HG03432 (cell line): ENCODE data around the gene INO80C.

Experiments
- ATAC-seq: cut with Tn5 transposase; IDR thresholded peaks from one replicate; pipeline ENCODE4 v1.9.1; 2021; ENCODE audit warnings: mild to moderate bottlenecking, moderate library complexity; ENCODE audit not compliant: unreplicated experiment

Gene INO80C

GRCh38 chr18:35497370-35498197 lies at the start of gene INO80C:
Gene INO80C (minus strand): TSS chr18:35497960. CDS start chr18:35497874, 86 bp downstream.
- ATAC-seq = peak; percentile 97

DNA sequence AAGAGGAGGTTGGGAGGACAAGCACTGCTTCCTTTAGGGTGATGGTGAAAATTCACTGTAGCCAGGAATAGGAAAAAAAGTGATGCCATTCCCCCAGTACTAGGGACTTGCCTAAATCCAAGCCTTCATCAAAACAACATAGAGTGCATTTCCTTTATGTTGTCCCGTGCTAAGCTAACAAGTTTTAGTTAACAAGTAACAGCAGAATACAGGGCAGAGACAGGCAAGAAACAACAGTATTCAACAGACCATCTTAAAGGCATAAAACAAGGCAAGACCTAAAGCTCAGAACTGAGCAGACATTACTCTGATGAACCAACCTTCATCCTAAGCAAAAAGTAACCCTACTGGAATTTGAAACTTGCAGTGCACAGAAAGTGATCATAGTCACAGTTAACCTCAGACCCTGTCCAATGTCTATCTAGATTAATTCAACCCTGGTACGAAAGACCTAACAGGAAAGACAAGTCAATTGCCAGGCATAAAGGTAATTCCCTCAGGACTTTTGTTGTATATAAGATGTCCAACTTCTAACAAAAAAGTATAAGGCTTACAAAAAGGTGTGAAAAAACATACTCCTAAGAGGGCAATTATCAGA lies 49.3 kb upstream of the INO80C start:
- ATAC-seq = no peak

DNA sequence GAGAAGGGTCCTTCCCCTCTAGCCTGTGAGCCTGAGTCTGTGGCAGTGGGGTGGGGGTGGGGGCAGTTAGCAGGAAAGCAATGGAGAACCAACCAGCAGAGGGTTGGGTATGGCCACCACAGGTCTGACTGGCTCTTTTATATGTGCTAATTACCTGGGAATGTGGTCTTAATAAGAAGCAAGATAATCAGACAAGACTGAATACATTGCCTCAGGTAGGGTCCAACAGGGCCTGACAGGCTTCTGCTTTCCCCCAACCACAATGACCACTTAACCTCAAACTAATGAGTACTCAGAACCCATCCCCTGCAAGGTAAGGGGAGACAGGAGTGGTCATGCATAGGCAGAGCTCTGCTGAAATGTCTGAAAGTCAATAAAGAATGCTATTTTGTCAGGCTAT lies 44.6 kb upstream of the INO80C start:
- no peak for ATAC-seq

- ATAC-seq = no peak
Measured at GRCh38 chr18:35535297-35535696, 37.5 kb upstream of the INO80C start.

DNA sequence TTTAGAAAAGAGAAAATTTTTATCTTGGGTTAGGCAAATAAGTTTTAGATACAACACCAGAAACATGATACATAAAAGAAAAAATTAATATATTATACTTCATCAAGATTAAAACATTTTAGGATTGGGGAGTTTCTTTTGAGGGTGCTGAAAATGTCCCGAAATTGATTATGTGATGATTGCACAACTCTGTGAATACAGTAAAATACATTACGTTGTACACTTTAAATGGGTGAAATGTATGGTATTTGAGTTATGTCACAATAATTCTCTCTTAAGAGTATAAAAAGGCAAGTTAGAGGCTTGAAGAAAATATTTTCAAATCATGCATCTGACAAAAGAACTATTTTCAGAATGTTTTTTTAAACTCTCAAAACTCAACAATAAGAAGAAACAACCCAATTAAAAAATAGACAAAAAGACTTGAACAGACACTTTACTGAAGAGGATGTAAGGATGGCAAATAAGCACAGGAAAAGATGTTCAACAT lies 36.2 kb upstream of the INO80C start:
- ATAC-seq = no peak

DNA sequence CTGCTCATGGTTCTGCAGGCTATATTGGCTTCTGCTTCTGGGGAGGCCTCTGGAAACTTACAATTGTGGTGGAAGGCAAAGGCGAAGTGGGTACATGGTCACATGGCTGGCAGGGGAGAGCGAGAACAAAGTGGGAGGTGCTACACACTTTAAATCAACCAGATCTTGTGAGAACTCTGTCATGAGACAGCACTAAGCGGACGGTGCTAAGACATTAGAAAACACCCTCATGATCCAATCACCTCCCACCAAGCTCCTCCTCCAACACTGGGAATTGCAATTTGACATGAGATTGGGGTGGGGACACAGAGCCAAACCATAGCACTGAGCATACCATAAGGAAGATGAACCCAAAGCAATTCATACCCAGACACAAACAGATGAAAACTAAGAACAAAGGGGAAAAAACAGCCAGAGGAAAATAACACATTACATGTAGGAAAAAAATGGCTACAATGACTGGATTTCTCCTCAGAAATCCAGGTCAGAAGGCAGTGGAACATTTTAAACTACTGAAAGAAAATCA lies 31.1 kb upstream of the INO80C start:
- ATAC-seq = no peak

DNA sequence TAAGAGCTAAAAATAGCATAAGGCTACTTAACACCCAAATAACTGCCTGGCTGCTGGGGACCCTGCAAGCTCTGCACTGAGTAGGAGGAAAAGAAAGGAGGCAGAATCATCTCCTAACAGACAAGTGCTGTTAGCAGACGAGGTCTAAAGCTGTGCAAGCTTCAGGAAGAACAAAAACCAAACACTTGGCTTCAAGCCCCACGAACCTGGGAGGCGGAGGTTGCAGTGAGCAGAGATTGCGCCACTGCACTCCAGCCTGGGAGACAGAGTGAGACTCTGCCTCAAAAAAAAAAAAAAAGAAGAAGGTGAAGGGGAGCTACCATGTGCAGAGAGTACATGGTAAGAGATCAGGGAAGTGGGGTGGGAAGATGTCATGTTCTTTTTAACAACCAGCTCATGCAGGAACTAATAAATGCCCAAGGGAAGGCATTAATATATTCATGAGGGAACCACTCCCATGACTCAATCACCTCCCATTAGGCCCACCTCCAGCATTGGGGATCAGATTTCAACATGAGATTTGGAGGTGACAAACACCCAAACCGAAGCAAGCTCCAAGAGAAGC lies 28.8 kb upstream of the INO80C start:
- no peak for ATAC-seq

GRCh38 chr18:35525795-35526494 lies 28.2 kb upstream of the INO80C start:
- ATAC-seq = no peak

DNA sequence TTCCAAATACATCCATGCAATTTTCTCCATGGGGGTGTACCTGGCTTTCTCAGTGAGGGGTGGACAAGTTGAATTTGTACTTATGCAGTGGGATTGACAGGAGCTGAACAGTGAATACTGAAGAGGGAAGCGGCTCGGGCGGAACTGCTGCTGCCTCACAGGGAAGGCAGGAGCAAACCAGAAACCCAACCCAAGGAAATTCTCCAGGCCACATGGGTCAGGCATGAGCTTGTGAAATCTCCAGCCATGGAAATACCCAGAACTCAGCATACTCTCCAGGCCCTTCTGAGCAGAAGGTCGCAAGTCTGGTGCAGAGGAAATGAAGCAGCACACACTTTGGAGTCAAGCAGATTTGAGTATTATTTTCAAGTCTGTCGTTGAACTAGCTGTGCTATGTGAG lies 26.5 kb upstream of the INO80C start:
- no peak for ATAC-seq

GRCh38 chr18:35522130-35522959 lies 24.6 kb upstream of the INO80C start:
- ATAC-seq = no peak

DNA sequence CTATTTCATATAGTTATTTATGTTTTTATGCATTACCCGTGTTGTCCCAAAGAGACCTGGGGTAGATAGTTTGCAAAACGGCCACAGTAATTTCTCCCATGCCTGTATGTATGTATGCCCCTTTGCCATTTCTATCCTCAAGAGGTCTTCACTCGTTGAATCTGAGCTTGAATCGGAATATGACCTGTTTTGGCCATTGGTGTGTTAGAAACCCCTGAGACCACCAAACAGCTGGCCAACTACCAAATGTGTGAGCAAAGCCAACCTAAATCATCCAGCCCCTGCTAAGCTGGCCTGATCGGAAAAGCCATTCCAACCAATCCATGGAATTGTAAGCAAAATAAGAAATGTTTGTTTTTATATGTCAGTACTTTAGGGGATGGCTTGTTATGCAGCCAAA lies 23.4 kb upstream of the INO80C start:
- ATAC-seq = no peak

DNA sequence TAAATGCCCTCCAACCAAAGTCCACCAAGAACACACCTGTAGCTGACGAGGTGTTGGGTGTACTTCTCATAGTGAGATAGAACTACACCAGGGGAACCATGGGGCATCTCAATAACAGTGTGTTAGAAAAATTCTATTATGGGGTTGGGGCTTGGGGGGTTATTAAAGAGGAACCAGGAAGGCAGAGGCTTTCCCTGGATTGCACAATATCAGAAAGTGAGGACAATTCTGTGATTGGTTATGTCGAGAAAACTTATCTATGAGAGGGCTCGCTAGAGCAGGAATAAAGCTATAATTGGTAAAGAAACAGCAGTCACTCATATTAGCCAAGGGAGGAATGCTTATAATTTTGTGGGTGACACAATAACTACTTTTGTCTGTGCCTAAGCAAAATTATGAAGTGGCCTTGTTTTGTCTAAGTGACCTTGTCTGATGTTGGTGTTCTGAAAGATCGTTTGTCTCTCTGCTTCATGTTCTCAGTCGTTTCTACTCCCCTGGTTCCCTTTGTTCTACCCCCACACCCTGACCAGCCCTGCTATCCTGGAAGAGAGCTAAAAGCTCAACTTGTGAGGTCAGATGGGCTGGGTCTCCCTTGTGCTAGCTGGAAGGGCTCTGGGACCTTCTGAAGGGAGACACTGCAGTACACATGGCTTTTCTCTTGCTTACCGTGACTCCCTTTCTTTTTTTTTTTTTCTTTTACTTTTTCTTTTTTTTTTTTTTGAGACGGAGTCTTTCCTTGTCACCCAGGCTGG lies 21.6 kb upstream of the INO80C start:
- no peak for ATAC-seq

GRCh38 chr18:35517715-35518114 lies 20.0 kb upstream of the INO80C start:
- no peak for ATAC-seq

DNA sequence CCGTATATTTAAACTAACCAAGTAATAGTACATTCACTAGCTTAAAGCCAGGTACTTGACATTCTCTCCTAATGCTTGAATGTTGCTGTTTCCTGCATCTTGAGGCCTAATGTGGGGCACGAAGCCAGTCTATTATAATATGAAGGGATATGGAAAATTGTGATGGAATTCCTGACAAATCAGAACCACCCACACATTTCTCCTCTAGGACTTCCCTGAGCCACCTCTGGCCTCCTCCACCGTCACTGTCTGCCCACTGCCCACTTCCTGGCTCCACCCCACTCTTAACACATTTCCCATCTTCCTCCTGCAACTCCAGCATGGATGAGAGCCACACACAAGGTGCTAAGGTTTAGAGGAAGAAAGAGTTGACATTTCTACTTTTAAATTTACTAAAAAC lies 19.0 kb upstream of the INO80C start:
- ATAC-seq = no peak

GRCh38 chr18:35516351-35516750 lies 18.6 kb upstream of the INO80C start:
- ATAC-seq = no peak

DNA sequence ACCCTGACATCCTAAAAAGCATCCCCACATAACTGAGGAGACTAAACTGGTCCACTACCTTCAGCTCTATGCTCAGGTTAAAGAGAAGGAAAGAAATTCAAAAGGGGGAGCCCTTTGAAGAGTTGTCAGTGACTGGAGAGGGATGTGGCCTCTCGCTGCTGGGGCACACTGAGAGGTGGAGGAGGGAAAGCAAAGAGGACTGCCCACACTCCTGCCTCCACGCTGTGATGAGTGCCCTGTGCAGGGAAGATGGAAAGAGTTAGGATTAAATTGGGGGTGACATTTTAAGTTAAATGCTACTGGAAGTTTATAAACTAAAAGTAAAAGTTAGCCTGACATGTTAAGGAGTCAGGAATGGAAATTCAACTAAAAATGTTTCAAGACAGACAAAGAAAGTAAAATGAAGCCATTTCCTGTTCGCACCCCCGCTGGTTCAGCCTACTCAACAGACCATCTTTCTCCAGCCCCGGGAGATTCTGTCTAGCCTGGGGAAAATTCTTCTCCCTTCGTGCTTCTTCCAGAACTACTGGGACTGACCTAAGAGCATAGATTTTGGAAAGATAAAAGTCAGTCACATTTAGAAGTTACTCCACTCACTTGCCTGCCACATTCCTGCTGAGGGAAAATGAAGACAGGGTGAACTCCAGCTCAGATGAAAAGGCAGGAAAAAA lies 17.8 kb upstream of the INO80C start:
- ATAC-seq = no peak

DNA sequence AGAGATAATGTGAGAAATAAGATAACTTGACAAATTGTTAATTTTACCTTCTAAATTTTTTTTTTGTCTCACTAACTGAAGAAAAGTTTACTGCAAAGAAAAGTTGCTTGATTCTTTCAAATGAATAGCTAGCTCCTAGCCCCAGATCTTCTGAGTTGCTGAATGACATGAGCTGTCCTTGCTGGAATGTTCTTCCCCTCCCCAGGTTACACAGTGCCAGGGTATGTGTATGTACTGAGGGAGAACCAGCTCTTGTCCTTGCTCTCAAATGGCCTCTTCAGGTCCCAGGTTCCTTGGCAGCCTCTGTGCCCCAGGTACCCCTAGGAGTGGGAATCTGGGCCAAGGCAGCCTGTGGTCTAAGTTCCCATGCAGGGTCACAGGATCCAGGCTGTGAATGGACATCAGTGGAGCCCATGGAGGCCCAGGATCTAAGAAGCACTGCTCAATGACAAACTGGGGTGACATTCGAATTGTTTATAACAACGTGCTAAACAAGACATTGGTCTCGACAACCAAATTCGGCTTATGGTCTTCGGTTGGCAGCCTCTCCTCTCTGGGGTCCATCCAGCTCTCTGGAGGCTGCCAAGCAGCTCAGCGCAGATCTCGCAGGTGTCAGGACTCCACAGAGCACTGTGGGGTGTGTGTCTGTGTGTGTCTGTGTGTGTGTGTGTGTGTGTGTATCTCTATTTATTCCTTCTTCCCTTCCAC lies 17.1 kb upstream of the INO80C start:
- no peak for ATAC-seq

- ATAC-seq = no peak
Measured at GRCh38 chr18:35514283-35514682, 16.5 kb upstream of the INO80C start.
